Suprapubic skin (tissue), 3 donors: ENCODE measurements around the gene SLC26A9.
"Not testable (repeated sequence)": the region's sequence is repeated elsewhere in the genome, so short reads cannot be mapped to it uniquely, and the experiment has no call there.

ENCODE experiments used
- EP300 ChIP-seq: sonication (generic); formaldehyde crosslinking; IDR thresholded peaks from one replicate; pipeline ENCODE4 v1.6.1; 2017; ENCODE audit warnings: antibody characterized with exemption
- POLR2A ChIP-seq, 2 donors: fragments of 450-650 bp; IDR thresholded peaks; one replicate each; pipeline ENCODE4 v1.6.1; 2017; ENCODE audit warnings: antibody characterized with exemption in 2 of 2, mild to moderate bottlenecking in 2 of 2, moderate library complexity in 2 of 2
- TF ChIP-seq, protein P1 (sequence below), 2 donors: fragments of 200-600 bp in 1 of 2; fragments of 450-650 bp in 1 of 2; sonication (generic) in 1 of 2; IDR thresholded peaks; one replicate each; pipeline ENCODE4 v1.5.1; 2016 to 2019; ENCODE audit warnings: antibody characterized with exemption in 2 of 2, mild to moderate bottlenecking in 1 of 2, moderate library complexity in 1 of 2

DNA sequence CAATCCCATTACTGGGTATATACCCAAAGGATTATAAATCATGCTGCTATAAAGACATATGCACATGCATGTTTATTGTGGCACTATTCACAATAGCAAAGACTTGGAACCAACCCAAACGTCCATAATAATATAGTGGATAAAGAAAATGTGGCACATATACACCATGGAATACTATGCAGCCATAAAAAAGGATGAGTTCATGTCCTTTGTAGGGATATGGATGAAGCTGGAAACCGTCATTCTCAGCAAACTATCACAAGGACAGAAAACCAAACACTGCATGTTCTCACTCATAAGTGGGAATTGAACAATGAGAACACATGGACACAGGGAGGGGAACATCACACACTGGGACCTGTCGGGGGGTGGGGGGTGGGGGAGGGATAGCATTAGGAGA lies 38.2 kb downstream of the SLC26A9 start:
- TF ChIP-seq, protein P1, sequence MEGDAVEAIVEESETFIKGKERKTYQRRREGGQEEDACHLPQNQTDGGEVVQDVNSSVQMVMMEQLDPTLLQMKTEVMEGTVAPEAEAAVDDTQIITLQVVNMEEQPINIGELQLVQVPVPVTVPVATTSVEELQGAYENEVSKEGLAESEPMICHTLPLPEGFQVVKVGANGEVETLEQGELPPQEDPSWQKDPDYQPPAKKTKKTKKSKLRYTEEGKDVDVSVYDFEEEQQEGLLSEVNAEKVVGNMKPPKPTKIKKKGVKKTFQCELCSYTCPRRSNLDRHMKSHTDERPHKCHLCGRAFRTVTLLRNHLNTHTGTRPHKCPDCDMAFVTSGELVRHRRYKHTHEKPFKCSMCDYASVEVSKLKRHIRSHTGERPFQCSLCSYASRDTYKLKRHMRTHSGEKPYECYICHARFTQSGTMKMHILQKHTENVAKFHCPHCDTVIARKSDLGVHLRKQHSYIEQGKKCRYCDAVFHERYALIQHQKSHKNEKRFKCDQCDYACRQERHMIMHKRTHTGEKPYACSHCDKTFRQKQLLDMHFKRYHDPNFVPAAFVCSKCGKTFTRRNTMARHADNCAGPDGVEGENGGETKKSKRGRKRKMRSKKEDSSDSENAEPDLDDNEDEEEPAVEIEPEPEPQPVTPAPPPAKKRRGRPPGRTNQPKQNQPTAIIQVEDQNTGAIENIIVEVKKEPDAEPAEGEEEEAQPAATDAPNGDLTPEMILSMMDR (IDR thresholded peaks at IDR 0.05): not testable (repeated sequence)
- not testable (repeated sequence) for TF ChIP-seq POLR2A (IDR thresholded peaks at IDR 0.05); EP300
